ENCODE results near the gene ZRANB3.

DNA sequence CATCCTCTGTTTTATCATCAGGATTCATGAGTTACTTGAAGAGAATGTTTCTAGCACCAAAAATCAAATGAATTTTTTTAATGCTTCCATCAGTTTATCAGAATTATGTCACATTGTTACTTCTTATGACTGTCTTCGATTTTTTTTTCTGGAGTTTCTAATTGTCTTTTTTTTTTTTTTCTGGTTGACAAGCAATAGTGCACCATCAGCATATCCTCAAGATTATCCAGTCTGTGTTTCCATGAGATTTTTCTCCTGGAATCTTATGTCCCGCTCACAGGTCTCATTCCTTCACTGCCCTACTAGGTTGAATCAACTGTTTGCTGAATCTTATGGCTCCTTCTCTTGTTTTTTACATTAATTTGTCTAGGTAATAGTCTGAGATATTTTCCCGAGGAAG lies 16.3 kb upstream of the ZRANB3 start:
- TF ChIP-seq, protein P1, sequence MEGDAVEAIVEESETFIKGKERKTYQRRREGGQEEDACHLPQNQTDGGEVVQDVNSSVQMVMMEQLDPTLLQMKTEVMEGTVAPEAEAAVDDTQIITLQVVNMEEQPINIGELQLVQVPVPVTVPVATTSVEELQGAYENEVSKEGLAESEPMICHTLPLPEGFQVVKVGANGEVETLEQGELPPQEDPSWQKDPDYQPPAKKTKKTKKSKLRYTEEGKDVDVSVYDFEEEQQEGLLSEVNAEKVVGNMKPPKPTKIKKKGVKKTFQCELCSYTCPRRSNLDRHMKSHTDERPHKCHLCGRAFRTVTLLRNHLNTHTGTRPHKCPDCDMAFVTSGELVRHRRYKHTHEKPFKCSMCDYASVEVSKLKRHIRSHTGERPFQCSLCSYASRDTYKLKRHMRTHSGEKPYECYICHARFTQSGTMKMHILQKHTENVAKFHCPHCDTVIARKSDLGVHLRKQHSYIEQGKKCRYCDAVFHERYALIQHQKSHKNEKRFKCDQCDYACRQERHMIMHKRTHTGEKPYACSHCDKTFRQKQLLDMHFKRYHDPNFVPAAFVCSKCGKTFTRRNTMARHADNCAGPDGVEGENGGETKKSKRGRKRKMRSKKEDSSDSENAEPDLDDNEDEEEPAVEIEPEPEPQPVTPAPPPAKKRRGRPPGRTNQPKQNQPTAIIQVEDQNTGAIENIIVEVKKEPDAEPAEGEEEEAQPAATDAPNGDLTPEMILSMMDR (IDR thresholded peaks at IDR 0.05; ENCODE audit: low read depth, low read length), result no peak
- no peak for TF ChIP-seq EZH2phosphoT487 (IDR thresholded peaks at IDR 0.05; ENCODE audit: low read depth)

Data from OCI-LY3 (cell line).